ENCODE results near the gene IQCC.

The IQCC gene

DNA sequence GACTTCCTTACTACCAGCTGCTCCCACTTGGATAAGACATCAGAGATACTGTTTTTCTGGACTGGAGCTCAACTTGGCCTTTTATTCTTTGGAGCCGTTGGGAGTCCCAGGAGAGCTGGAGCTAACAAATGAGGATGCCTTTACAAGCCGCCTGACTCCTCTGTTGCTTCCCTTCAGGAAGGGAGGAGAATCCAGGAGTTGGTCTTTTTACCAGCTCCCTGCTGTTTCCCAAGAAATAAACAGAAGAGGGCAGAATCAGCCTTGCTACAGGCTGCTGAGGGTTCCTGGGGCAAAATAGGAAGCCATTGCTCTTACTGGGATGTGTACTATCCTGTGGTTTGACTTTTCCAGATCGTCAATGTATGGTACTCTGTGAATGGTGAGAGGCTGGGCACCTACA is 18.2 kb downstream of the IQCC start:
- no peak for DNase-seq (ENCODE audit: low read depth in 2 of 2)

- DNase-seq (ENCODE audit: low read depth in 2 of 2): no peak
Measured at GRCh38 chr1:32224285-32224684, 18.8 kb downstream of the IQCC start.

- DNase-seq (ENCODE audit: low read depth in 2 of 2): no peak
Measured at GRCh38 chr1:32228771-32229170, 23.3 kb downstream of the IQCC start.

GRCh38 chr1:32231843-32232432 is 26.5 kb downstream of the IQCC start:
- no peak for DNase-seq (ENCODE audit: low read depth in 2 of 2)

GRCh38 chr1:32232558-32233304 is 27.3 kb downstream of the IQCC start:
- no peak for DNase-seq (ENCODE audit: low read depth in 2 of 2)

DNA sequence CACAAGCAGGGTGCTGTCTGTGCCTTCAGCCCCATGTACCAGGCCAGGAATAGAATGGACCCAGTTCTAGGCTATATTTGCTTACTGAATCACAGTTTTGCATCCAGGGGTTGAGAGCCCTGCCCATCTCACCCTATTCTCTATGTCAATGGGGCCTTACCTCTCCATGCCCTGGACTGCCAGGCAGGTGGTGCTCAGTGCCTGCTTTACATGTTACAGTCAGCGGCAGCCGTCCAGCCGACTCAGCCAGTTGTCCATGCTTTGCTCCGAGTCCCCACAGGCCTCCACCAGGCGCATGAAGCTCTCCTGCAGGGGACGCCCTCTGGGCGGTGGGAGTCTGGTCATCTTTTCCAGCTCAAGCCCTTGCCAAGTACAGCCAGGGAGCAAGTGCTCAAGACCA is 29.3 kb downstream of the IQCC start:
- no peak for DNase-seq (ENCODE audit: low read depth in 2 of 2)

DNA sequence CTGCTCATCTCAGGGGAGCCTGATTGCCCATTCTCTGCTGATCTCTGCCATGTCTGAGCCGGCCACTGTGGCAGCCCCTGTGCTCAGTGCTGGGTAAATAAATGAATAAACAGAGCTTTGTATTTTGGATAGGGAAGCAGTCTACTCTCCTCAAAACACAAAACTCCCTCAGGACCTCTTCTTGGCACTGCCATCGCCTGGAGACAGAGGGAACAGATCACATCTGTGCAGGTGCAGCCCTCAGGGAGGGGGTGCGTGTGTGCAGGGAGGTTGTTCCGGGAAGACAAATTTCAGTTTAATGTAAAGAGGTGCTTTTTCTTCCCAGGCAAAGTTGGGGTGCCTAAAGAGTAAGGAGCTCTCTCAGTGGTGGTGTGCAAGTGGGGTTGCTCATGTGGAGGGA is 33.9 kb downstream of the IQCC start:
- no peak for DNase-seq (ENCODE audit: low read depth in 2 of 2)

- DNase-seq (ENCODE audit: low read depth in 2 of 2): no peak
Measured at GRCh38 chr1:32239790-32240139, 34.3 kb downstream of the IQCC start.

DNA sequence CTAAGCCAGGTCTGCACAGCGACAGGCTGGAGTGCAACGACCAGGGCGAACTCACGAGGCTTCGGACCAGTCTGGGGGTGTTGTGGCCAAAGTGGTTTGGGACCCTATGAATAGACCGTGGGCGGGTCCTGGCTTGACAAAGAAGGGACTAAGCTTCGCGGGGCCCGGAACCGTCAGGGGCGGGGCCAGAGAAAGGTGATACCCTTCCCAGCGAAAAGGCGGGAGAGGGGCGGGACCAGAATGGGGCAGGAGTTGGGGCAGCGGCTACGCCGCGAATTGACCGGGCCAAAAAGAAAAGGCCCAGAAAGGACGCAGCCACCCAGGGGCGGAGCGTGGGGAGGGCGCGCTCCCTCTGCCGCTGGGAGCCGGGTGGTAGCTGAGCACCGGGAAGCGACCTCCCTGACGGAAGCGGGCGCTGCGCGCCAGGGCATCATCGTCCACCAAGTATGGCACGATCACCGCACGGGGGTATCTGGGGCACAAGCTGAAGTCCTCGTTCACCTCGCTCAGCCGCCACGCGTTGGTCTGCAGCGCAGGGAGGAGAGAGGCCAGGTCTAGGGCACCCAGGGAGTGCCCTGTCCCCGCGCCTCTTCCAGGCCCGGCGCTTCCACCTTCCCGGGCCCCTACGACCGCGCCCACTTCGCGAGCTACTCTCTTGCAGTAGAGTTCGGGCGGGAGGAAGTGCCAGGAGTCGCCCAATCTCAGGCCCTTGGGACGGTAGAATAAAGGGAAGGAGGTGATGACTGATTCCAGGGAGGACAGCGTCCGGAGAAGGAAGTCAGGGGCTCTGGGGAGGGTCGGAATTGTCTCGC is 34.9 kb downstream of the IQCC start:
- peak in 1 of 2 donors; percentile 47 for DNase-seq (ENCODE audit: low read depth in 2 of 2)

DNA sequence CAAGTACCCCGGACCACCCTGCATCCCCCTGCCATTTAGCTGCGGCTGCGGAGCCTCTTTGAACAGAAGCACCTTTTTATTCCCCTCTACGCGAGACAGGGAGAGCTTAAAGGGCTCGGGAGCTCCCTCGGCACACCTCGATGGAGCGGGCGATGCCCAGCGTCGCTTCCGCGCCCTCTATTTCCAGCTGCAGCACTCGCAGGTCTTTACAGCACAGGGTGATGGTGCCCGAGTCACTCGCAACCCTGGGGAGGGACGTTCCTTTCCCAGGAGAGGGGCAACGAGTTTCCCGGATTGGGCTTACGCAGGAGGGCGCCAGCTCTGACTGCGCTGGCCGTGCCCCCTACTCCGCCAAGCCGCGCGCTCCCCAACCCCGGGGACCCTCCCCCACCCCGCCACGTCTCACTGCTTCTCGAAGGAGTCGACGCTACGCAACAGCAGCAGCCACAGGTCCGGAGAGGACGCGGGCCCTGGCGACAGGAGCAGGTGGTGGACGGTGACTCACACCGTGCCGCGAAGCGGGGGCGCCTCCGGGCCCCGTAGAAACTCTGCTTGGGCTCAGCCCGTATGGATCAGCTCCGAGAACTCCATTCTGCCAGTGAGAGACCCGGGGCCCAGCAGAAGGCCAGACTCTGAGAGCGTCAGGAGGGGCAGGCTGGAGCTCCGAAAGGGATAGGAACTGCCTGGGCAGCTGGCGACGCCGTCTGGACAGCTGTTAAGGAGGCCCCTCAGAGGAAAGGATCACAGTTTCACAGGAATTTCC is 35.7 kb downstream of the IQCC start:
- peak in 1 of 2 donors; percentile 26 for DNase-seq (ENCODE audit: low read depth in 2 of 2)

- DNase-seq (ENCODE audit: low read depth in 2 of 2): no peak
Measured at GRCh38 chr1:32242341-32242851, 36.9 kb downstream of the IQCC start.

DNA sequence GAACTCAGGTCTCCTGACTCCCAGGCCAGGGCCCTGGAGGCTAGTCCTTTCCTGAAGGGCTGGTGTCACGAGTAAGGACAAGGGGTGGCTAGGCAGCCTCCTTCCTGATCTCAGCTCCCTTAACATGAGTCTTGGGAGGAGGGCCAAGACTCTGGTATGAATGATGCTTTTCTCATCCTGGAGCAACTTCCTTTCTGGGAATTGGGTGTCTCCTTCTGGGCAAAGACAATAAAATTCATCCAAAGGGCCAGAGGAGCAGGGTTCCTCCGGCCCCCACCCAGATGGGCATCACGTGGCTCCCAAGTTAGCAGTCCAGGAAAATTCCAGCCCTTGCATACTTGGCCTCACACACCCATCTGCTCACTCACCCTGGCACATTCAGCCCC is 41.4 kb downstream of the IQCC start, which contains the start of gene FAM167B:
TSS of gene FAM167B (plus strand) at position 335 of the 386 bp plus-strand sequence. CDS start 200 bp downstream, outside the sequence.
- DNase-seq (ENCODE audit: low read depth in 2 of 2): no peak

- no peak for DNase-seq (ENCODE audit: low read depth in 2 of 2)
Measured at GRCh38 chr1:32247452-32247851, 42.0 kb downstream of the IQCC start.

DNA sequence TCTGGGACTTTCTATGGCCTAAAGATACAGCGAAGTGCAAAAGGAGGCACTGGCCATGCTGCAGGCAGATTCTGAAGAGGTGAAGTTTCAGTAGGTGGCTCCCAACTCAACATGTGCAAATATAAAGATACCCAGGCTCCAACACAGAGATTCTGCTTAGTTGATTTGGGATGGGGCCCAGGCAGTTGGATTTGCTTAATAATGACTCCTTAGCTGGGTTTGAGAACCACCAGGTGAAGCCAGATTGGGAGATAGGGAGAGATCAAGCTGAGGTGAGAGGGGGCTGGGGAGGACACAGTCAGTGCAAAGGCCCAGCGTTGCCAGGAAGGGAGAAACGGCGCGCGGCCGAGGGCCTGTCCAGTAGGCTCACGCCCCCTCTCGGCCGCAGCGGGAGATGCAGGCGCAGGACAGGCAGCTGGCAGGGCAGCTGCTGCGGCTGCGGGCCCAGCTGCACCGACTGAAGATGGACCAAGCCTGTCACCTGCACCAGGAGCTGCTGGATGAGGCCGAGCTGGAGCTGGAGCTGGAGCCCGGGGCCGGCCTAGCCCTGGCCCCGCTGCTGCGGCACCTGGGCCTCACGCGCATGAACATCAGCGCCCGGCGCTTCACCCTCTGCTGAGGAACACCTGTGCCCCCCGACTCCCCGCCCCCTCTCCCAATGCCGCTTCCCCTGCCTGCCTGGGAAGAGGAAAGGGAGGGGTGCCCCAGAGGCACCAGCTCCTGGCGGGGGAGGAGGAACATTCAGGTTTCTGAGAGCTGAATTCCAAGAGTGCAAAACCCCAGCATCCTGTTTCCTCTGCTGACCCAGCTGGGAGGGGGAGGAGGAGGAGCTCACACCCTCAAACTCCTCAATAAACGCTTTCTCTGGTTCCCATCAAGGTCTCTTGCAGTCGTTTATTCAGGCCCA is 42.8 kb downstream of the IQCC start:
- DNase-seq (ENCODE audit: low read depth in 2 of 2): peak in 1 of 2 donors; percentile 56

DNA sequence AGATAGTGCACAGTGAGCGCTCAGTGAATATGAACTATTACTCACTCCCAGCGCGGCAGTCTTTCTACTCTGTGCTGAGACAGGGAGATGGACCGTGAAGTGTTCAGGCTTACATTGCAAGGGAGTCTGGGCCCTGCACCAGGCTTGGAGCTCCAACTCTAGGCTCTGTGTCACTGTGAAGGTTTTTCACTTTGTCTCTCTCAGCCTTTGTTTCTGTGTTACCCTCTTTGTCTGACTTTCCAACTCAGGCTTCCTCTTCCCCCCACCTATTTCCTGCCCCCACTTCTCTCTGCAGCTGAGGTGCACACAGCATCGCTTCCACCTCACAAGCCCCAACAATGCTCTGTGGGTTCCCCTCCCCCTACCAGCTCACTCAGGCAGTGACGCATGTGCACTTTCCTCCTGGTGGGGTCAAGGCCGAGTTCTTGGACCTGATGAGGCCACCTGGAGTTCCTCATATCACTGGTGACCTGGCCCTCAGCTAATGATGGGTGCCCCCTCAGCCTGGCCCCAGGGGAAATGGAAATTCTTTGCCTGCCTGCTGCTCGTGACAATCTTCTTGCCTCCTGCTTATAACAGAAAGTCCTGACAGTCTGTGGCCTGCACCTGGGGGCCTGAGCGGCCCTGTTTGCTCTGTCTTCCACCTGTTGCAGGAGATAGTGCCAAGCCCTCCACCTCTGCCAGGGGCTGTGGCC is 44.5 kb downstream of the IQCC start:
- DNase-seq (ENCODE audit: low read depth in 2 of 2): peak; percentile 55 to 66

- peak in 1 of 2 donors; percentile 33 for DNase-seq (ENCODE audit: low read depth in 2 of 2)
Measured at GRCh38 chr1:32250893-32251716, 45.6 kb downstream of the IQCC start, which contains the start of gene LCK. Gene LCK, plus strand, starts transcription at chr1:32251265. Its CDS starts 23,065 bp downstream, at chr1:32274330.

DNA sequence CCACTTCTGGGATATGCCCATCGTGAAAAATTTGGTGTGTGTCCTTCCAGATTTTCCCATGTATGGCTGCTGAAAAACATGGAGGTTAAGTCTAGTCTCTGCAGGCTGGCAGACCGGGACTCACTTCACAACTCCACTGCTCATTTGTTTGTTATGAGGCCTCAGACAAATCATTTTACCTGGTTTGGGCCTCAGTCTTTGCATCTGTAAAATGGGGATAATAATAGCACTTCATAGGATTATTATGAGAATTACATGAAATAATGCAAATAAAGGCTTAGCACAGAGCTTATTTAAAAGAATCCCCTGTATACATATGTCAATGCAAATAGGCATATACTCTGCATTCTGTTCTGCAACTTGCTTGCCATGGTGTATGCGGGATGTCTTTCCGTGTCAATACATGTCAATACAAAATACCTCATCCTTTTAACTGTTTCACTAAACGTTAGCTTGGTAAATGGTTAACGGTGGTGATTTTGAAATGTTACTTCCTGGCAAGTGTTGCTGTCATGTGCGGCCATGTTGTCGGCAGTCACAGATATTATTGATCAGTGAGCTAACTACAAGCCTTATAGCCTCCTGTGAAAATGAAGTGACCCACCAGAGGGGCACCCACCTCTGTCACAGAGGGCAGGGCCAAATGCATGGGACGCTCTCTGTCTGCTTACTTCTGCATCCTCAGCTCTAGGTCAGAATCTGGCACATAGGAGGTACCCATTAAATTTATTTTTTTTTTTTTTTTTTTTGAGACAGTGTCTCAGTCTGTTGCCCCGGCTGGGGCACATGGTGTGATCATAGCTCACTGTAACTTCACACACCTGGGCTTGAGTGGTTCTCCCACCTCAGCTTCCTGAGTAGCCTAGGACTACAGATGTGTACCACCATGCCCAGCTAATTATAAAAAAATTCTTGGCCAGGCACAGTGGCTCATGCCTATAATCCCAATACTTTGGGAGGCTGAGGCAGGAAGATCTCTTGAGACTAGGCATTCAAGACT is 49.9 kb downstream of the IQCC start:
- DNase-seq (ENCODE audit: low read depth in 2 of 2): no peak

Data from stimulated activated CD8-positive, alpha-beta memory T cell treated with anti-CD3 and anti-CD28 coated beads, Interleukin-2, amount 100 ng/mL, for 1 hour (primary cell).